Measurements from ENCODE around the gene HOXD1.

The HOXD1 gene

GRCh38 chr2:176154576-176155252 is 33.8 kb upstream of the HOXD1 start:
- no peak for DNase-seq

- no peak for DNase-seq
These were observed 33.0 kb upstream of the HOXD1 start for GRCh38 chr2:176155356-176156044.

- DNase-seq: no peak
These were observed 32.1 kb upstream of the HOXD1 start for GRCh38 chr2:176156301-176156806.

GRCh38 chr2:176156807-176157498 is 31.5 kb upstream of the HOXD1 start, which contains the start of gene HOXD3:
Gene HOXD3 (plus strand): TSS chr2:176157307. CDS start chr2:176169115, 11,808 bp downstream.
- no peak for DNase-seq

- no peak for DNase-seq
These were observed 30.8 kb upstream of the HOXD1 start for GRCh38 chr2:176157499-176158185.

GRCh38 chr2:176158186-176158591 is 30.3 kb upstream of the HOXD1 start:
- no peak for DNase-seq

- no peak for DNase-seq
These were observed 29.4 kb upstream of the HOXD1 start for GRCh38 chr2:176158855-176159662.

- no peak for DNase-seq
These were observed 28.7 kb upstream of the HOXD1 start for GRCh38 chr2:176159663-176160250.

- DNase-seq: no peak
These were observed 28.1 kb upstream of the HOXD1 start for GRCh38 chr2:176160251-176160985.

GRCh38 chr2:176160986-176161824 is 27.3 kb upstream of the HOXD1 start:
- no peak for DNase-seq

GRCh38 chr2:176161825-176162626 is 26.4 kb upstream of the HOXD1 start:
- DNase-seq: no peak

- no peak for DNase-seq
These were observed 25.4 kb upstream of the HOXD1 start for GRCh38 chr2:176162911-176163671.

- no peak for DNase-seq
These were observed 24.8 kb upstream of the HOXD1 start for GRCh38 chr2:176163672-176164056.

- DNase-seq: no peak
These were observed 24.3 kb upstream of the HOXD1 start for GRCh38 chr2:176164201-176164600.

- DNase-seq: no peak
These were observed 23.7 kb upstream of the HOXD1 start for GRCh38 chr2:176164611-176165369.

GRCh38 chr2:176165370-176166050 is 23.0 kb upstream of the HOXD1 start:
- no peak for DNase-seq

- no peak for DNase-seq
These were observed 22.2 kb upstream of the HOXD1 start for GRCh38 chr2:176166272-176166671.

Measured in RPMI8226 (cell line).